Sciatic nerve (tissue), 1 donor: ENCODE data around the gene PCDH12. TPM values are rescaled to one million over a fixed set of nuclear protein-coding genes. Genes with fewer than 3 reads are reported as not detected.

Source experiments
- total RNA-seq: library from RNA; stranded (reverse); fragmentation: NEBNext Ultra II Directional; extraction: Animal tissue kit (Norgen Biotek cat#: 25700); gene quantifications from one replicate; pipeline ENCODE4 v1.2.1, GENCODE V29; 2021
- donor health status: DM: no; HTN: no; CAD: no.

Gene PCDH12
- total RNA-seq, 1 donor from 2014 or later = 7.0 TPM

Other genes starting within 250 kb of the PCDH12 start
- 36.4 TPM for gene PCDH1, start 79.8 kb downstream of the PCDH12 start, total RNA-seq
- 73.3 TPM for gene DELE1, start 34.3 kb downstream of the PCDH12 start, total RNA-seq
- 58.1 TPM for gene RNF14, start 10.9 kb upstream of the PCDH12 start, total RNA-seq
- gene GNPDA1, start 54.8 kb upstream of the PCDH12 start, total RNA-seq = 23.9 TPM
- gene NDFIP1, start 150.6 kb upstream of the PCDH12 start, total RNA-seq = 86.5 TPM